AG04449 (cell line): ENCODE results near the gene ABCC9.

ENCODE experiments used
- CTCF ChIA-PET: fragments of 350-600 bp; formaldehyde crosslinking; extraction: SDS; loops from one replicate; lab custom pipeline; 2021; ENCODE audit warnings: antibody characterized with exemption; lab: Yijun Ruan, JAX
- POLR2A ChIA-PET: fragments of 400-600, 350-600 bp; formaldehyde crosslinking; extraction: SDS; loops from one replicate; lab custom pipeline; 2020; ENCODE audit warnings: antibody characterized with exemption, inconsistent platforms; lab: Yijun Ruan, JAX
- DNase-seq: peaks from one replicate; pipeline ENCODE4 v3.0.0-alpha.2; 2010; ENCODE audit warnings: low read depth, low spot score
- H3K4me3 ChIP-seq: 2 replicates; pipeline ENCODE4 v1.5.1; 2011; ENCODE audit warnings: low read depth, mild to moderate bottlenecking, control low read depth, low read length
- TF ChIP-seq, protein P1 (sequence below): IDR thresholded peaks from one replicate; pipeline ENCODE4 v1.5.1; 2011; ENCODE audit warnings: mild to moderate bottlenecking, moderate library complexity, low read length, control low read depth, inconsistent platforms; ENCODE audit not compliant: insufficient read depth; ENCODE audit errors: missing control alignments

ABCC9 gene

GRCh38 chr12:21894792-21895595, 46.2 kb downstream of the ABCC9 start:
- no peak overlapping the region for H3K4me3 ChIP-seq
- no peak for DNase-seq
- TF ChIP-seq, protein P1, sequence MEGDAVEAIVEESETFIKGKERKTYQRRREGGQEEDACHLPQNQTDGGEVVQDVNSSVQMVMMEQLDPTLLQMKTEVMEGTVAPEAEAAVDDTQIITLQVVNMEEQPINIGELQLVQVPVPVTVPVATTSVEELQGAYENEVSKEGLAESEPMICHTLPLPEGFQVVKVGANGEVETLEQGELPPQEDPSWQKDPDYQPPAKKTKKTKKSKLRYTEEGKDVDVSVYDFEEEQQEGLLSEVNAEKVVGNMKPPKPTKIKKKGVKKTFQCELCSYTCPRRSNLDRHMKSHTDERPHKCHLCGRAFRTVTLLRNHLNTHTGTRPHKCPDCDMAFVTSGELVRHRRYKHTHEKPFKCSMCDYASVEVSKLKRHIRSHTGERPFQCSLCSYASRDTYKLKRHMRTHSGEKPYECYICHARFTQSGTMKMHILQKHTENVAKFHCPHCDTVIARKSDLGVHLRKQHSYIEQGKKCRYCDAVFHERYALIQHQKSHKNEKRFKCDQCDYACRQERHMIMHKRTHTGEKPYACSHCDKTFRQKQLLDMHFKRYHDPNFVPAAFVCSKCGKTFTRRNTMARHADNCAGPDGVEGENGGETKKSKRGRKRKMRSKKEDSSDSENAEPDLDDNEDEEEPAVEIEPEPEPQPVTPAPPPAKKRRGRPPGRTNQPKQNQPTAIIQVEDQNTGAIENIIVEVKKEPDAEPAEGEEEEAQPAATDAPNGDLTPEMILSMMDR: no peak
- ChIA-PET POLR2A (no interaction called here), CTCF (no interaction called here)

GRCh38 chr12:21893924-21894323, 47.3 kb downstream of the ABCC9 start:
- ChIA-PET CTCF (no interaction called here), POLR2A (no interaction called here)
- H3K4me3 ChIP-seq: no peak overlapping the region
- TF ChIP-seq, protein P1: no peak
- no peak for DNase-seq

GRCh38 chr12:21892341-21892740, 48.9 kb downstream of the ABCC9 start:
- TF ChIP-seq, protein P1: no peak

GRCh38 chr12:21891751-21892217, 49.4 kb downstream of the ABCC9 start:
- CTCF ChIA-PET: no interaction called here
- no peak for DNase-seq
- TF ChIP-seq, protein P1: no peak
- POLR2A ChIA-PET: no interaction called here
- no peak overlapping the region for H3K4me3 ChIP-seq

More at GRCh38 chr12:21892341-21892740, 48.9 kb downstream of the ABCC9 start:
- H3K4me3 ChIP-seq: no peak overlapping the region
- POLR2A ChIA-PET: no interaction called here
- no peak for DNase-seq
- CTCF ChIA-PET: no interaction called here

DNA sequence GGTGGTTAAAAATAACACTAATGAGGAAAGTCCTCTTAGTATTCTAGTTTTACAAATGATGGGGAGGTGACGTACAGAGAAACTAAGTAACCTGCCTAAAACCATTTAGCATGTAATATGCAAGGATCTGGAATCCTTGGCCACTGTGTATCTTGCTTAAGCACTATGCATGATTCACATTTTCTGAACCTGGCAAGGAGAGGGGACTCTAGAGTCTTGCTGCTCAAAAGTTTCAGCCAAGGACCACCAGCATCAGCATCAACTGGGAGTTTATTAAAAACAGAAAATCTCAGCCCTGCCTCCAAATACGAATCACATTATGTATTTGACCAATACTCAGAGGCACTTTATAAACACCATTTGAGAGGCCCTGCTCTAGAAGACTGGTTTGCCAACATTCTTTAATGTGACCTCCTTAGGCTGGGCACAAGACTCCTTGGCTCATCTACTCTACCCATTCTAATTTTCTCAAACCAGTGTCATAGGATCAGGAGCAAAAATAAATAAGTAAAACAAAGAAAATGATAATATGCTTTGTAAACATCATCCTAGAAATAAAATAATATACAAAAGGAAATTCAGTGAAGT, 52.9 kb downstream of the ABCC9 start:
- no peak overlapping the region for H3K4me3 ChIP-seq
- POLR2A ChIA-PET: no interaction called here
- TF ChIP-seq, protein P1: no peak
- CTCF ChIA-PET: no interaction called here
- no peak for DNase-seq

- H3K4me3 ChIP-seq: no peak overlapping the region
- ChIA-PET POLR2A (no interaction called here), CTCF (no interaction called here)
- TF ChIP-seq, protein P1: no peak
- no peak for DNase-seq
Observed at GRCh38 chr12:21884936-21885335, 56.3 kb downstream of the ABCC9 start.
